A673 (cell line): Measurements from ENCODE around the gene RPS6KA2. TPM values are rescaled to one million over a fixed set of nuclear protein-coding genes. Genes with fewer than 3 reads are reported as not detected.

Experiments
- BruUV-seq: library from RNA; stranded (reverse); fragments of 400-500 nt; replicated peaks from 2 replicates; lab custom pipeline; 2021; lab: Mats Ljungman, UMichigan
- CTCF ChIA-PET: fragments of 300-600 bp; sonication (Branson Sonifier 250); formaldehyde crosslinking; loops from one replicate; lab custom pipeline; 2022; ENCODE audit warnings: antibody characterized with exemption; lab: Charles Lee
- POLR2A ChIA-PET: fragments of 300-600 bp; sonication (Branson Sonifier 250); formaldehyde crosslinking; loops from one replicate; lab custom pipeline; 2022; ENCODE audit warnings: antibody characterized with exemption; ENCODE audit not compliant: low non-redundant PET; lab: Charles Lee
- DNase-seq: peaks from one replicate; pipeline ENCODE4 v3.0.0-alpha.2; 2015; ENCODE audit warnings: low spot score
- H3K27ac ChIP-seq: fragments of 200-600 bp; sonication (generic); 2 replicates; pipeline ENCODE4 v1.5.1; 2016; ENCODE audit warnings: mixed run types, low read depth, mild to moderate bottlenecking, mixed read lengths, antibody characterized with exemption, low read length; ENCODE audit not compliant: poor library complexity, severe bottlenecking
- H3K27me3 ChIP-seq: fragments of 200-600 bp; sonication (generic); replicated peaks from 2 replicates; pipeline ENCODE4 v1.6.1; 2017; ENCODE audit warnings: mixed run types, low read depth, mild to moderate bottlenecking, mixed read lengths, antibody characterized with exemption, low read length; ENCODE audit not compliant: insufficient read depth, poor library complexity
- H3K36me3 ChIP-seq: fragments of 200-600 bp; sonication (generic); 2 replicates; pipeline ENCODE4 v1.6.1; 2016; ENCODE audit warnings: mixed run types, mild to moderate bottlenecking, mixed read lengths, antibody characterized with exemption, low read length; ENCODE audit not compliant: insufficient read depth, poor library complexity, severe bottlenecking
- H3K4me1 ChIP-seq: fragments of 200-600 bp; sonication (generic); 2 replicates; pipeline ENCODE4 v1.6.1; 2017; ENCODE audit warnings: mixed run types, mild to moderate bottlenecking, mixed read lengths, antibody characterized with exemption, low read length; ENCODE audit not compliant: insufficient read depth, poor library complexity, severe bottlenecking
- H3K4me3 ChIP-seq: fragments of 200-600 bp; sonication (generic); 2 replicates; pipeline ENCODE4 v1.5.1; 2016; ENCODE audit warnings: low read depth, mixed run types, mild to moderate bottlenecking, mixed read lengths, low read length; ENCODE audit not compliant: poor library complexity, severe bottlenecking
- H3K9me3 ChIP-seq: fragments of 200-600 bp; sonication (generic); 2 replicates; pipeline ENCODE4 v1.6.1; 2016; ENCODE audit warnings: mixed run types, low read depth, mild to moderate bottlenecking, mixed read lengths, antibody characterized with exemption, low read length; ENCODE audit not compliant: poor library complexity, severe bottlenecking
- CTCF ChIP-seq: fragments of 300-800, 200-600 bp; sonication (generic); conservative IDR thresholded peaks from 2 replicates; pipeline ENCODE4 v1.5.1; 2017; ENCODE audit warnings: low read depth, mild to moderate bottlenecking, antibody characterized with exemption, low read length, moderate library complexity, mixed read lengths
- EZH2 ChIP-seq: fragments of 200-600 bp; sonication (generic); IDR thresholded peaks from 2 replicates; pipeline ENCODE4 v1.6.1; 2017; ENCODE audit warnings: borderline replicate concordance, low read depth, mild to moderate bottlenecking, mixed read lengths, antibody characterized with exemption, low read length; ENCODE audit not compliant: poor library complexity, severe bottlenecking
- intact Hi-C: fragments of 100-400 bp; cut with micrococcal nuclease; formaldehyde crosslinking; loops from one replicate; pipeline ENCODE4 v1.10.0; 2022; ENCODE audit not compliant: unreplicated experiment
- total RNA-seq: library from RNA; stranded (reverse); gene quantifications from 2 replicates; pipeline ENCODE4 v1.2.3, GENCODE V29; 2021

Gene RPS6KA2
- total RNA-seq, 1 experiment from 2014 or later, result 30.1 TPM

DNA sequence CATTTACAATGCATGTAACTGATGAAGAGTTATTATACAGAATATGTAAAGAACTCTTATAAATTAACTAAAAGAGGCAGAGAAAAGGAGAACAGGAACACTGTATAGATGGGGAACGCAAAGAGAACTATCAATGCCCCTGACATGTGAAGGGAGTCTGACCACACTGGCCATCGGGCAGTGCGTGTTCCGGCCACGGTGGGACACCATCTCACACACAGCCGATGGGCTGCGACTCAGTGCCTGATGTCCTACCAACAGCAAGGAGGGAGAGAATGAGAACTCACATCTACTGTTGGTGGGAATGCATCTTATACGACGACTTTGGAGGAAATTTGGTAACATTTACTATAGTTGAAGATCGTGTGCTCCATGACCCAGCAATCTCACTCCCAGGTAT lies 25.1 kb downstream of the RPS6KA2 start:
- H3K9me3 ChIP-seq, result no peaks in the 10 kb centered on the region
- no peaks in the 10 kb centered on the region for H3K4me1 ChIP-seq
- no peaks in the 10 kb centered on the region for H3K27me3 ChIP-seq
- no peak overlapping the region for H3K4me3 ChIP-seq
- CTCF ChIA-PET, result no interaction called here
- POLR2A ChIA-PET, result no interaction called here
- BruUV-seq, result no TSS peak
- no peak for DNase-seq
- H3K27ac ChIP-seq, result no peak overlapping the region
- intact Hi-C loops, result no loop called here
- TF ChIP-seq CTCF (no peak), EZH2 (no peak)
- H3K36me3 ChIP-seq, result no peaks in the 10 kb centered on the region

DNA sequence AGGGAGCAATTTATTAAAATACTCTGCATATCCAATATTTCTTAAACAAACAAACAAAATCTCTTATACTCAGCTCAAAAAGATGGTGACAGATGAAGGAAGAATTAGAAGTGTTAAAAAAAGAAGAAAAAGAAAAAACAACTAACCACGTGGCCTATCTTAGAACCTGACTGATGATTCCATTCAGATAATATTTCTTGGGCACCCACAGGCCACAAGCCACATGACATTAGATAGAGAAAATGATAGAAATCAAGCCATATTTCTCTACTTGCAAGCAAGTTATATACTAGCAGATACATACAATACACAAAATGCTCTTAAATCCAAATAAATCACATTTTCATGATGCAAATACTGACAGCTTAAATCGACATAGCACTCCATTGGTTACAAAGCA lies 26.1 kb downstream of the RPS6KA2 start:
- ChIA-PET POLR2A (no interaction called here), CTCF (no interaction called here)
- H3K27ac ChIP-seq, result no peak overlapping the region
- no peak for DNase-seq
- no peaks in the 10 kb centered on the region for H3K27me3 ChIP-seq
- no peaks in the 10 kb centered on the region for H3K9me3 ChIP-seq
- intact Hi-C loops, result no loop called here
- H3K36me3 ChIP-seq, result no peaks in the 10 kb centered on the region
- no peak overlapping the region for H3K4me3 ChIP-seq
- no TSS peak for BruUV-seq
- no peaks in the 10 kb centered on the region for H3K4me1 ChIP-seq
- no peak for TF ChIP-seq CTCF

DNA sequence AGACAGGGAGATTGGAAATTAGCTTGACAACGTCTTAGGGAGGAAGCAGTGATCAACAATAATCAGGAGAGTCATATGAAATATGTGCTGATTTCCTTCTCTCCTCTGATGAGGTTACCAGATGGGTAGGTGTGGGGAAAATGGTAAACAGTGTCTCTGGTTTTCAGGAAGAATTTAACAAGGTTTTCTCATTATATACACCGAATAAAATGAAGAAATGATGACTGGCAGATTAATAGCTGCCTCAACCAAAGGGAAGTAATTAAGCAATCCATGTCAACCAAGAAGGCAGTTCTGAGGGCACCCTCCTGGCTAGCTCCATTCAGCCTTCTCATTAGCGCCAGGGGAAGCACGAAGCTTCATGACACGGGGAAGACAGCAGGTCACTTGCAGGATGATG lies 27.8 kb downstream of the RPS6KA2 start:
- intact Hi-C loops, result no loop called here
- no peaks in the 10 kb centered on the region for H3K36me3 ChIP-seq
- no peak overlapping the region for H3K27ac ChIP-seq
- no peak for DNase-seq
- no peaks in the 10 kb centered on the region for H3K4me1 ChIP-seq
- BruUV-seq, result no TSS peak
- no peak overlapping the region for H3K4me3 ChIP-seq
- TF ChIP-seq EZH2, result no peak
- ChIA-PET CTCF (interaction anchor here (0.5 kb wide), 1 partner anchor 8 kb away, joined by 5 read pairs; no protein-coding TSS in a partner anchor), POLR2A (no interaction called here)
- no peaks in the 10 kb centered on the region for H3K27me3 ChIP-seq
- no peaks in the 10 kb centered on the region for H3K9me3 ChIP-seq

GRCh38 chr6:166598441-166599138 lies 28.5 kb downstream of the RPS6KA2 start:
- intact Hi-C loops, result no loop called here
- H3K4me1 ChIP-seq, result no peaks in the 10 kb centered on the region
- H3K36me3 ChIP-seq, result no peaks in the 10 kb centered on the region
- H3K27me3 ChIP-seq, result no peaks in the 10 kb centered on the region
- TF ChIP-seq EZH2, result no peak
- no peak for TF ChIP-seq CTCF
- no peaks in the 10 kb centered on the region for H3K9me3 ChIP-seq
- ChIA-PET POLR2A (no interaction called here), CTCF (no interaction called here)
- H3K4me3 ChIP-seq, result no peak overlapping the region
- no peak overlapping the region for H3K27ac ChIP-seq
- no peak for DNase-seq
- no TSS peak for BruUV-seq
